ENCODE results near the gene GYPB.
"Not testable (repeated sequence)": the region's sequence is repeated elsewhere in the genome, so short reads cannot be mapped to it uniquely, and the experiment has no call there.

GRCh38 chr4:143951458-143951972 is 67.7 kb downstream of the GYPB start:
- not testable (repeated sequence) for TF ChIP-seq CTCF (IDR thresholded peaks at IDR 0.05); EZH2 (IDR thresholded peaks at IDR 0.05; ENCODE audit: borderline replicate concordance, insufficient read depth, low read depth, low read length, poor library complexity, severe bottlenecking)
